Urothelium cell line (cell line): ENCODE data around the gene ARHGEF28.
A peak's percentile ranks its signal among the peaks of the same experiment; 100 is the strongest.

Source experiments
- DNase-seq: peaks from one replicate; pipeline ENCODE4 v3.0.0; 2011; ENCODE audit warnings: low spot score, mixed read lengths
- FAIRE-seq: peaks from 2 replicates; lab custom pipeline; 2011; peaks lifted over from hg19 to GRCh38; lab: Jason Lieb, UNC

ARHGEF28 gene

GRCh38 chr5:73892806-73893205, 266.8 kb downstream of the ARHGEF28 start:
- DNase-seq (no peak), FAIRE-seq (no peak)

- FAIRE-seq (no peak), DNase-seq (no peak)
Observed at GRCh38 chr5:73893813-73894212, 267.8 kb downstream of the ARHGEF28 start.

DNA sequence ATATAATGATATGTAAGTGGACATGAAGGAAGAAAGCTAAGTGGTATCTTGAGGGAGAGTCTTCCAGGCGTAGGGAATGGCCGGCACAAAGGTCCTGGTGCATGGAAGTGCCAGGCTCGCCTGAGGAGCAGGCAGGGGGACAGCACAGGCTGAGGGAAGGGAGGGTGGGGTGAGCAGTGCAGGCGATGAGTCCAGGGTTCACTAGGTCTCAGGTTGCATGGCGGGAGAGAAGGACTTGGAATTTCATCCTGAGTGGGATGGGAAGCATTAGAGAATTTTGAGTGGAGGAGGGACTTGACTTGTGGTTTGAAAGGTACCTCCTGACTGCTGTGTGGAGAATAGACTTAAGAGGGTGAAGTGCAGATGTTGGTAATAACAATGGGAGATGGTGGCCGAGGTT, 268.9 kb downstream of the ARHGEF28 start:
- FAIRE-seq = no peak
- no peak for DNase-seq

GRCh38 chr5:73895471-73895870, 269.5 kb downstream of the ARHGEF28 start:
- DNase-seq = no peak
- no peak for FAIRE-seq

DNA sequence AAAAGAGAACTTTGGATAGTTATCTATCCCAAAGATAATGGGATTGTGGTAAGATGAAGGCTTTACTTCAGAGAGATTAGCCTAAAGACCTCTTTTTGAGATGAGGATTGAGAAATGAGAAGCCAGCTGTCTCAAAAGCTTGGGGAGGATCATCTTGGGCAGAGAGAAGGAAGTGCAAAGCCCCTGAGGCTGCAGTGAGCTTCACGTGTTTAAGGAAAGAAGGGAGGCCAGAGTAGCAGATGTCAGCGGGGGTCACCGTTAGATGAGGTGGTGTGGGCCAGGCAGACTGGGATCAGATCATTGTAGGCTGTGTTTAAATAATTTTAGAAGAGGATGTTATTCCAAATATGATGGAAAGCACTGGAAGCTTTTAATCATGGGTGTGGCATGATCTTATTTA, 270.1 kb downstream of the ARHGEF28 start:
- DNase-seq (no peak), FAIRE-seq (no peak)

DNA sequence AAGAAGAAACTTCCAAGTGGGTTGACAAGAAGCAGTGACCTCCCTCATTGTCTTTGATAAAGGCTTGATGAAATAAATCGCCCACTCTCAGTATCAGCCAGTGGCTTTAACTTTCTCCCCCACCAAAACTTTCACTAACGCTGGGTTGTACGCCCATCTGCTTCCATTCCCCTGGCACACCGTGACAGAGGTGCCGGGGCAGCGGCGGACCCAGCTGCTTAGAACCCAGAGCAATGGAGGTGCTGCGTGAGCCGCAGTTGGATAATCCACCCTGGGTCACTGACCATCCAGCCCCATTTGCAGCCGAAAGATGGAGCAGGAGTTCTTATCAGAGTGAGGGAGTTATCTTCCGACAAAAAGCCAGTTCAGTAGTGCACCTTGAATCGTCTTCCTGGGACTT, 270.7 kb downstream of the ARHGEF28 start:
- FAIRE-seq = no peak
- no peak for DNase-seq

DNA sequence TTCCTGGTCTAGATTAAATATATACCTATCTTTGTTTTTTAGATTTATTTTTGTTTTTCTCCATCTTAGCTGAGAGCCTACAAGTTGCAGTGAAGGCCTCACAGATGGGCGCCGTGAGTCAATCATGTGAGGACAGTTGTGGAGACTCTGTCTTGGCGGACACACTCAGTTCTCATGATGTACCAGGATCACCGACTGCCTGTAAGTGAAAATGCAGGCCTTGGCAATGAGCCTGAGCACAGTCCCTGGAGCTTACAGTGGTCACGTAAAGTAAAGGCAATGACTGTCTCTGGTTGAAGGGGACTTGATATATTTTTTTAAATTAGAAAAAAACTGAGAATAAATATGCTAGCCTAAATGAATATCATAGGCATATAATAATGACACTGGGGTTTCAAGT, 271.9 kb downstream of the ARHGEF28 start:
- DNase-seq = no peak
- FAIRE-seq = no peak

GRCh38 chr5:73899055-73899454, 273.1 kb downstream of the ARHGEF28 start:
- no peak for DNase-seq
- FAIRE-seq = no peak

DNA sequence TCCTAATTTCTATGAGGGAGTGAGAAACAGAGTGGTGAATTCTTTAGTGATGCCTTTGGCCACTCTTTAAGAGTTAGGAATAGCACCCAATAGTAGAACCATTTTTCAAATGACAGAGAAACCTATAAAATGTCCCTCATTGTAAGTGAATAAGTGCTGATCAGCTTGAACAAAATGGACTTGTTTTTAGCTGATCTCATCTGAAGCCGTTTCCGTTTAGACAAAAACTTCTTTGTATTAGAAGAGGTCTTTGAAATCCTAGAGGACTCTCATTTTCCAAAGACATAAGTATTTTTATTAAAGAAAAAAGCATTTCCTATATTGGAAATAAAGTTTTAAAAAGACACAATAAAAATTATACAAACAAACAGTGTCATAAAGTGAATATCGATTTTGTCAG, 273.9 kb downstream of the ARHGEF28 start:
- no peak for DNase-seq
- FAIRE-seq = no peak

- no peak for DNase-seq
- FAIRE-seq = no peak
Observed at GRCh38 chr5:73900566-73900965, 274.6 kb downstream of the ARHGEF28 start.

- DNase-seq (no peak), FAIRE-seq (no peak)
Observed at GRCh38 chr5:73901043-73901442, 275.0 kb downstream of the ARHGEF28 start.

DNA sequence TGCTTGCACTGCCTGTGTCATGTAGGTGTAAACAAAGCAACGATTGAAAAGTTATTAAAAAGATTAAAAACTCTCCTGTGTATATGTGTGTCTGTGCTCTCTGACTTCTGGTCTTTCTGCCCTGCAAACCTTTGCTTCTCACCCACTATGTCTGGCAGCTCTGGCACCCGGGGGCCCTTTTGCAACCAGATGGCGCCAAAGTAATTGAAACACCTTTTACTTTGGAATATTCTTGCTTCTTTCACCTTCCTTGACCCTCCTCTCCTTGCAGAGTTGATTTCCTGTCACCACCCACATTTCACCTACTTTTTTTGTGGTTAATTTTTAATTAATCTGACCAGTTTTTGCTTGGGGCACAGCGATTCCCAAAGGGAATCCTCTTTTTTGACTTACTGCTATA, 275.5 kb downstream of the ARHGEF28 start:
- DNase-seq (peak; percentile 13), FAIRE-seq (no peak)

DNA sequence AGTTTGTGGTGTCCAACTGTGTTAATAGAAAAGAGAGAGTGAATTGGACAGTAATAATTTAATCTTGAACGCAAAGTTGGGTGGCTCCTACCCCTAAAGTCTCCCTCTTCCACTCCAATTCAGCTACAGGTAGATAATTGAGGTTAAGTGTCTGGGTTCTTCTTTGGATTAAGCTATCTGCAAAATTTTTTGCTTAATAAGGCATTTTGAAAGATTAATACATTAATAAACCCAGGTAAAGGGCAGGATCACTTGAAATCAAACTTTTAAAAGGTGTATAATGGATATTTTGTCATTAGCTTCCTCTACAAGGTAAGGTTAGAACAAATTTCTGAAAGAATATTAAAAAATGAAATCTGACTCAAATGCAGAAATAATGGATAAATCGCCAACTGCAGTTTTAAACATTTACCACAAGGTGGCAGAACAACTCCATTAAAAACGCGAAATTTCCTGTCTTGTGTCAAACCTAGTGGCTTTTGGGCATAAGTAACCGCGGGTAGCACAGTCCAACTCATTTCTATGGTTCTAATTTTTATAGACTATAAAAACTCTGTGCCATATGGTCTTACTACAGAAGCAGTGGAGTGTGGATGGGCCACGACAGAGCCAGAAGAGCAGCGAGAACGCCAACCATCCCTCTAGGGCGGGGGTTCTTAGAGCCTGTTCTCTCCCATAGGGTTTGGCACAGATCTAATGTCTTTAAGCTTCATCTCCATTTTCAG, 276.5 kb downstream of the ARHGEF28 start:
- DNase-seq = peak; percentile 46
- FAIRE-seq = no peak

DNA sequence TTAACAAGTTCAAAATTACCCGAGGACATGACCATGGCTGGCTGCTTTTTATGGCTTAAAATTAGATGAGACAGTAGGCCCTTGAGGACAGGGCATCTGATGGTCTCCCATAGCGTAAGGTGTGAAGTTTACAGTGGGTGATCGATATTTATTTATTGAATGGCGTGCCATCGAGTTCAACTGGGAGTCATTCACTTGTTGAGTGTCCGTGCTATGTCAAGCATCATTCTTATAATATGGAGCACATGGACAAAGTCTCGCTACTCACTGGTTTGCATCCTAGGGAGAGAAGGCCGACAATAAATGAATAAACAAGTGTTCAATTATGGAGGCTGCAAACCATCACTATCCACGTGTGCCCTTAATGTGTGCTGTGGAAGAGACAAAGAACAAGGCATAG, 277.2 kb downstream of the ARHGEF28 start:
- no peak for FAIRE-seq
- no peak for DNase-seq

DNA sequence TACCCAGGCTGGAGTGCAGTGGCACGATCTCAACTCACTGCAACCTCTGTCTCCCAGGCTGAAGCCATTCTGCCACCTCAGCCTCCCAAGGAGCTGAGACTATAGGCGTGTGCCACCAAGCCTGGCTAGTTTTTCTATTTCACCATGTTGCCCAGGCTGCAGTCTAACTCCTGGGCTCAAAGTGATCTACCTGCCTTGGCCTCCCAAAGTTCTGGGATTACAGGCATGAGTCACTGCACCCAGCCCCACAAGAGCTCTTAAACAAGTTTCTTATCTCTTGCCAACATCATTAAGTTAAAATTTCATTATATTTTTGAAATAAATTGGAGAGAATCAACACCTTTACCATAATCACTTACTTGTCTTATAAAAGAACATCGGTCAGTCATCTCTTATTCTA, 280.3 kb downstream of the ARHGEF28 start:
- FAIRE-seq (no peak), DNase-seq (no peak)

- FAIRE-seq = no peak
- no peak for DNase-seq
Observed at GRCh38 chr5:73907164-73907563, 281.2 kb downstream of the ARHGEF28 start.

DNA sequence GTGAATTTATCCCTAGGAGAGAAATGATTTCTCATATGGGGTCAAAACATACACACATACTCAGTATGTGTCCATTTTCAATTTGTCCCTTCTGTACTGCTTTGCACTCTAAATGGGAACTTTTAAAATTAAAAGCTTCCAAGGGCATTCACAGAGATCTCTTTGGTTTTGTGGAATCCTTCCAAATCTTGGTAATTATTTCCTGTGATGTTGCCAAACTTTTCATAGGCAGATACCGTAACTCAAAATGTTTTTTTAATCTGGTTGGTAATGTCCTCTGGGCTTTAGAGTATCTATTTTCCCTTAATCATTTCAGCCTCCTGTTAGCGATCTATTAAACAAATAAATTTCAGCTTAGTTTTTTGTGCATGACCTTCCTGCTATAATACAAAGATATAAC, 282.4 kb downstream of the ARHGEF28 start:
- no peak for DNase-seq
- FAIRE-seq = no peak

DNA sequence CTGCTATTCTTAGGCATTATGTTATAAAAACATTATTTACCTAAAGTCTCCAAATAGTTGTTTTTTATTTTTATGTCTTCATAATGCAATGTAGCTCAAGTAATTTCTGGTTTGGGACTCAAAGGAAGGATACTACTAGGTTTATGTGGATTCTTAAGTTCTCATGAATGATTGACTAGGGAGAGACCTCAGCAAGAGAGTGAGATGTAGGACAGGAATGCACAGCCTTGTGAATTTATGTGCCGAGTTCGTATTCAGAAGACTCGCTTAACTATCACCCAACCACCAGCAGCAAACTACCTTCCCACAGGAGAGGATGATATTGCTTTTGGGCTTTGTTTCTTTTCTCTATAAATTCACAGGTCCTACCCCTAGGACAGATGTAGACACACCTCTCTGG, 282.9 kb downstream of the ARHGEF28 start:
- DNase-seq = no peak
- no peak for FAIRE-seq

- no peak for FAIRE-seq
Observed at GRCh38 chr5:73909474-73909873, 283.5 kb downstream of the ARHGEF28 start.

DNA sequence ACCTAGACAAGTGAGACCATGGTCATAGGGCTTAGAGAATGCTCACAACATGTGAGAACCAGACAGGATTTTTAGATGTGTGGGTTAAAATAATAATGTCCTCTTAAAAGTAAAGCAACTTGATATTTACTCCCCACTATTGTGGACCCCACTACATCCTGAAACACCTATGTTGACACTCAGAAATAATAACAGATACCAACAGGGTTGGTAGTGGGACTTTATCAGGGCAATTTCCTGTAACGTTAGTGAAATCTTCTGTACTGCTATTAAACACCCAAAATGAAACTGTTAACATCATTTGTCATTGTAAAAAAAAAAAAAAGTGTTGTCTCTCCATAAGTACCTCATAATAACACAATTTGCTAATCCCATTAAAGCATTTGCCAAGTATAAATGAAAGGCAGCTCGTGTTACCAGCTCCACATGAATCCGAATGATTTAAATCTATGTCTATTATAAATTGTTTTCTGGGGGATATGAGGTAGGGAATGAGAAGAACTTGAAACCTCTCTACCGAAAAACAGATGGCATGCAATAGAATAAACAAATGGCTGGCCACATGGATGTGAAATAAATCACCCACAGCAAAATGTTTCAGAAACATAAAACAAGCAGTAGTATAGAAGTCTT, 285.9 kb downstream of the ARHGEF28 start:
- DNase-seq (no peak), FAIRE-seq (no peak)

More at GRCh38 chr5:73909474-73909873, 283.5 kb downstream of the ARHGEF28 start:
- DNase-seq = no peak

DNA sequence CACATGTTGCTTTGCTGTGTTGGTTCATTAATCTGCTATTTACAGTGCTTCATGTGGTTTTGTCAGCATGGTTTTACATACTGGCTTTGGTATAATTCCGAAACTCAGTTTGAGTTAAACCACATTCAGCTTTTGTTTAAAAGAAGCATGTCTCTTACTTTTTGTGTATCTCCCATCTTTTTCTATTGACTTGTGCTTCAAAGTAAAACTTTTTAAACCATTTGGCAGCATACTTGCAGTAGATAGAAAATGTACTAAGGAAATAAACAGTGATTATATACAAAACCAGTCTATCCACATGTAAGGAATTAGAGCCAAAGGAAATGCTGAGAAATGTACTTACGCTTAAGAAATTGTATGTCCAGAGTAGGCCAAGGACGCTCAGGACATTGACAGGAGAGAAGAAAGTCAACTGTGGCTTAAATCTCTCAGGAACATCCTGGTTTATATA, 286.9 kb downstream of the ARHGEF28 start:
- DNase-seq (no peak), FAIRE-seq (no peak)

DNA sequence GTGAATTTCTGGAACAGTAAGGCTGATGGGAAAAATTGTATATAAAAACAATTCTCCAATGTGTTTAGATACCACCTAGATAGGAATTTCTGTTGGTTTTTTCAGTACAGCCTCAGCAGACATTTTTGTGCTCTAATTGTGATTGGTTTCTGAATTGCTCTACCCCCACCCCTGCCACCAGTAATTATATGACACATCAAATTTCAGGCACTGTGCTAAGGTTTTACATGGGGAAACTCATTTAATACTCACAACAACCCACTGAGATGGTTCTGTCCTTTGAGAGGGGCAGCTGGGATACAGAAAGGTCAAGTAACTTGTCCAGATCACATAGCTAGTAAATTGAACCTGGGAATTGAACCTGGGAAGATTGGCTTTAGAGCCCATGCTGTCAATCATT, 288.0 kb downstream of the ARHGEF28 start:
- DNase-seq = no peak
- no peak for FAIRE-seq

DNA sequence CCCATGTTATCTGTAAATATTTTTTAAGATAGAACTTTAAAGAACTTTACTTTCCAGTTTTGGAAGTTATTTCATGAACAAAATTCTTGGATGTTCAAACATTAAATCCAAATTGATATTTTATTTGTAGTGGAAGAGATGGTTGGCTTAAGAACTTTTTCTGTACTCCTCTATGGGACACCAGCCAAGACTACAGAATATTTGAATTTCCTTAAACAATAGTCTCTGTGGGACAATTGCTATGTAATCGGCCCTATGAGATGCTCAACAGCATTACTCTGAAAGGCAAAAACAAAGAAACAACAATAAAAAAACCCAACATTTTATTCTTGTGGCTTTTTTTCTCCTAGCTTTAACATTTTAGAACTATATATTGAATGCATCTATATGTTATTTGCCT, 289.3 kb downstream of the ARHGEF28 start:
- DNase-seq (no peak), FAIRE-seq (no peak)
